ENCODE data around the gene VWA3B.
"Not testable (repeated sequence)": the region's sequence is repeated elsewhere in the genome, so short reads cannot be mapped to it uniquely, and the experiment has no call there.

VWA3B gene

GRCh38 chr2:98087447-98088020 lies 567 bp downstream of the VWA3B start:
- no peak for DNase-seq

- DNase-seq, result no peak
Observed at GRCh38 chr2:98088261-98088660, 1.3 kb downstream of the VWA3B start.

GRCh38 chr2:98089941-98090340 lies 3.0 kb downstream of the VWA3B start:
- no peak for DNase-seq

- no peak for DNase-seq
Observed at GRCh38 chr2:98090951-98091350, 4.0 kb downstream of the VWA3B start.

- DNase-seq, result no peak
Observed at GRCh38 chr2:98091738-98092137, 4.8 kb downstream of the VWA3B start.

GRCh38 chr2:98093146-98093545 lies 6.2 kb downstream of the VWA3B start:
- DNase-seq, result no peak

- DNase-seq, result no peak
Observed at GRCh38 chr2:98093611-98094010, 6.6 kb downstream of the VWA3B start.

GRCh38 chr2:98099939-98100743 lies 13.2 kb downstream of the VWA3B start:
- DNase-seq, result no peak

GRCh38 chr2:98102315-98102714 lies 15.3 kb downstream of the VWA3B start:
- not testable (repeated sequence) for DNase-seq

GRCh38 chr2:98102878-98103277 lies 15.9 kb downstream of the VWA3B start:
- DNase-seq, result no peak

GRCh38 chr2:98108110-98108509 lies 21.1 kb downstream of the VWA3B start:
- DNase-seq, result no peak

- DNase-seq, result no peak
Observed at GRCh38 chr2:98110741-98111140, 23.8 kb downstream of the VWA3B start.

- no peak for DNase-seq
Observed at GRCh38 chr2:98114643-98115330, 27.8 kb downstream of the VWA3B start.

GRCh38 chr2:98118161-98118560 lies 31.2 kb downstream of the VWA3B start:
- DNase-seq, result peak; percentile 32

GRCh38 chr2:98118852-98119251 lies 31.9 kb downstream of the VWA3B start:
- no peak for DNase-seq

GRCh38 chr2:98121149-98121548 lies 34.2 kb downstream of the VWA3B start:
- DNase-seq, result no peak

GRCh38 chr2:98122524-98122923 lies 35.6 kb downstream of the VWA3B start:
- no peak for DNase-seq

- no peak for DNase-seq
Observed at GRCh38 chr2:98123286-98123685, 36.3 kb downstream of the VWA3B start.

GRCh38 chr2:98126061-98126460 lies 39.1 kb downstream of the VWA3B start:
- no peak for DNase-seq

GRCh38 chr2:98127229-98127989 lies 40.4 kb downstream of the VWA3B start:
- DNase-seq, result no peak

GRCh38 chr2:98128556-98129109 lies 41.7 kb downstream of the VWA3B start:
- no peak for DNase-seq

- DNase-seq, result not testable (repeated sequence)
Observed at GRCh38 chr2:98130073-98130472, 43.1 kb downstream of the VWA3B start.

Measured in EL (cell line).